Tibial nerve (tissue), 4 donors: ENCODE data around the gene FATE1.

Experiments used
- EP300 ChIP-seq, 2 donors: sonication (generic); formaldehyde crosslinking; IDR thresholded peaks; one replicate each; pipeline ENCODE4 v1.6.1; 2017; ENCODE audit warnings: antibody characterized with exemption in 2 of 2, mild to moderate bottlenecking in 1 of 2
- POLR2A ChIP-seq, 2 donors: fragments of 450-650 bp; IDR thresholded peaks; one replicate each; pipeline ENCODE4 v1.6.1; 2017; ENCODE audit warnings: antibody characterized with exemption in 2 of 2, mild to moderate bottlenecking in 2 of 2, moderate library complexity in 2 of 2
- TF ChIP-seq, protein P1 (sequence below), 5 experiments: fragments of 200-600 bp in 3 of 5; fragments of 450-650 bp in 2 of 5; sonication (generic) in 3 of 5; IDR thresholded peaks; one replicate each; pipeline ENCODE4 v1.5.1; 2016 to 2019; ENCODE audit warnings: antibody characterized with exemption in 5 of 5, mild to moderate bottlenecking in 3 of 5, moderate library complexity in 2 of 5

DNA sequence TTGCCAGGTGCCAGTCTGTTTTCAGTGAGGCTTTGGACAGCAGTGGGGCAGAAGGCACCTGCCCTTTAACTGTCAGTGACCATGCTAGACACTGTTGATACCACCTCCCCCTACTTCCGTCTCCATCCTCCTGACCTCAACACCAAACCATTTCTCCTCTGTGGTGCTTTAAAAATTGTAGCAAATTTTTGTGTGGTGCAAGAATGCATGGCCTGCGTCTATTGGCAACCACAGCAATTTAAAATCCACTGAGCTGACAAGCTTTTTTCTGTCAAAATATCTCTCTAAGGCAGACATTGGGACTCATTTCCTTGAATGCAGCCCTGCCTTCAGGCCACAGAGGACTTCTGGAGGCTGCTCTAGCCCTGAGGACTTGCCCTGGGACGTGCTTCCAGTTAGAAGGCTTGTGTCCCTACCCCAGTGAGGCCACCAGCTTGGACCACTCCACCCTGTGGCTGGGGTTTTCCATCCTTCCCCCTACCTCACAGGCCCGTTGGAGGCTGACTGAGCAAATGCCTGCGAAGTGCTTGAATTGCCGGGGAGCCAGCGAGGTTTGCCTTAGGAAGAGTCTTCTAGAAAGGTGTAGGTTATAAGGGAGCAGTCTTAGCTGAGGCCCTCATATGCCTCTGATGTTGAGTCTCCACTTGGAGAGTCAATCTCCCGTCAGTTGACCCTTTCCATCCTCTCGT is 13.7 kb upstream of the FATE1 start:
- TF ChIP-seq POLR2A (IDR thresholded peaks at IDR 0.05) (no peak), EP300 (IDR thresholded peaks at IDR 0.05) (no peak)
- TF ChIP-seq, protein P1, sequence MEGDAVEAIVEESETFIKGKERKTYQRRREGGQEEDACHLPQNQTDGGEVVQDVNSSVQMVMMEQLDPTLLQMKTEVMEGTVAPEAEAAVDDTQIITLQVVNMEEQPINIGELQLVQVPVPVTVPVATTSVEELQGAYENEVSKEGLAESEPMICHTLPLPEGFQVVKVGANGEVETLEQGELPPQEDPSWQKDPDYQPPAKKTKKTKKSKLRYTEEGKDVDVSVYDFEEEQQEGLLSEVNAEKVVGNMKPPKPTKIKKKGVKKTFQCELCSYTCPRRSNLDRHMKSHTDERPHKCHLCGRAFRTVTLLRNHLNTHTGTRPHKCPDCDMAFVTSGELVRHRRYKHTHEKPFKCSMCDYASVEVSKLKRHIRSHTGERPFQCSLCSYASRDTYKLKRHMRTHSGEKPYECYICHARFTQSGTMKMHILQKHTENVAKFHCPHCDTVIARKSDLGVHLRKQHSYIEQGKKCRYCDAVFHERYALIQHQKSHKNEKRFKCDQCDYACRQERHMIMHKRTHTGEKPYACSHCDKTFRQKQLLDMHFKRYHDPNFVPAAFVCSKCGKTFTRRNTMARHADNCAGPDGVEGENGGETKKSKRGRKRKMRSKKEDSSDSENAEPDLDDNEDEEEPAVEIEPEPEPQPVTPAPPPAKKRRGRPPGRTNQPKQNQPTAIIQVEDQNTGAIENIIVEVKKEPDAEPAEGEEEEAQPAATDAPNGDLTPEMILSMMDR (IDR thresholded peaks at IDR 0.05), result no peak
